ENCODE data around the gene RPS18. TPM values are rescaled to one million over a fixed set of nuclear protein-coding genes. Genes with fewer than 3 reads are reported as not detected.
"Not testable (repeated sequence)": the region's sequence is repeated elsewhere in the genome, so short reads cannot be mapped to it uniquely, and the experiment has no call there.

Gene RPS18
- total and polyA plus RNA-seq, 2 donors (not counting 1 experiment from before 2014, with no cell fraction given): 4,034 to 4,995 TPM

GRCh38 chr6:33254591-33254990 lies 17.3 kb upstream of the RPS18 start:
- no peaks in the 10 kb centered on the region for H3K27me3 ChIP-seq (ENCODE audit: control insufficient read depth, insufficient read depth, low read length)
- H3K4me1 ChIP-seq (ENCODE audit: control insufficient read depth, extremely low read depth, insufficient read depth, low read length): peaks cover 7% of the 10 kb centered on the region
- H3K9ac ChIP-seq (ENCODE audit: insufficient read depth, low read length): no peak overlapping the region
- no peaks in the 10 kb centered on the region for H3K79me2 ChIP-seq (ENCODE audit: control insufficient read depth, insufficient read depth, low read length)
- H3K27ac ChIP-seq (ENCODE audit: insufficient read depth, low read length): no peak overlapping the region
- H3K36me3 ChIP-seq (ENCODE audit: control insufficient read depth, insufficient read depth, low read length): no peaks in the 10 kb centered on the region
- DNase-seq (ENCODE audit: low read depth in 2 of 2): no peak
- H3K4me2 ChIP-seq (ENCODE audit: extremely low read depth, insufficient read depth, low read length): no peak overlapping the region
- H2AFZ ChIP-seq (ENCODE audit: low read length): no peak overlapping the region
- no peaks in the 10 kb centered on the region for H3K9me3 ChIP-seq (ENCODE audit: control insufficient read depth, insufficient read depth, low read depth, low read length)
- no peak for TF ChIP-seq EZH2 (IDR thresholded peaks at IDR 0.05; ENCODE audit: low read length, missing control alignments)
- no peak for TF ChIP-seq CTCF (conservative IDR thresholded peaks at IDR 0.05 in 1 of 2, IDR thresholded peaks at IDR 0.05 in 1 of 2; ENCODE audit: low read depth in 1 of 2, low read length in 2 of 2)
- no peak overlapping the region for H3K4me3 ChIP-seq (replicated peaks in 1 of 4; ENCODE audit: control extremely low read depth in 1 of 4, insufficient read depth in 1 of 4, low read depth in 3 of 4, low read length in 4 of 4)
- H4K20me1 ChIP-seq (ENCODE audit: control insufficient read depth, extremely low read depth, insufficient read depth, low read length): no peaks in the 10 kb centered on the region

- H3K27ac ChIP-seq (ENCODE audit: insufficient read depth, low read length): no peak overlapping the region
- TF ChIP-seq EZH2 (IDR thresholded peaks at IDR 0.05; ENCODE audit: low read length, missing control alignments) (no peak), CTCF (conservative IDR thresholded peaks at IDR 0.05 in 1 of 2, IDR thresholded peaks at IDR 0.05 in 1 of 2; ENCODE audit: low read depth in 1 of 2, low read length in 2 of 2) (no peak)
- H3K36me3 ChIP-seq (ENCODE audit: control insufficient read depth, insufficient read depth, low read length): peaks cover 5% of the 10 kb centered on the region
- H3K79me2 ChIP-seq (ENCODE audit: control insufficient read depth, insufficient read depth, low read length): no peaks in the 10 kb centered on the region
- no peaks in the 10 kb centered on the region for H4K20me1 ChIP-seq (ENCODE audit: control insufficient read depth, extremely low read depth, insufficient read depth, low read length)
- H3K4me3 ChIP-seq (replicated peaks in 1 of 4; ENCODE audit: control extremely low read depth in 1 of 4, insufficient read depth in 1 of 4, low read depth in 3 of 4, low read length in 4 of 4): no peak overlapping the region
- H3K9ac ChIP-seq (ENCODE audit: insufficient read depth, low read length): no peak overlapping the region
- no peaks in the 10 kb centered on the region for H3K9me3 ChIP-seq (ENCODE audit: control insufficient read depth, insufficient read depth, low read depth, low read length)
- H3K4me2 ChIP-seq (ENCODE audit: extremely low read depth, insufficient read depth, low read length): no peak overlapping the region
- no peak overlapping the region for H2AFZ ChIP-seq (ENCODE audit: low read length)
- H3K4me1 ChIP-seq (ENCODE audit: control insufficient read depth, extremely low read depth, insufficient read depth, low read length): no peaks in the 10 kb centered on the region
- no peak for DNase-seq (ENCODE audit: low read depth in 2 of 2)
- no peaks in the 10 kb centered on the region for H3K27me3 ChIP-seq (ENCODE audit: control insufficient read depth, insufficient read depth, low read length)
Observed at GRCh38 chr6:33259032-33259431, 12.8 kb upstream of the RPS18 start.

- not testable (repeated sequence) for H3K27ac ChIP-seq (ENCODE audit: insufficient read depth, low read length); H3K9ac ChIP-seq (ENCODE audit: insufficient read depth, low read length); H3K36me3 ChIP-seq (ENCODE audit: control insufficient read depth, insufficient read depth, low read length); H3K9me3 ChIP-seq (ENCODE audit: control insufficient read depth, insufficient read depth, low read depth, low read length); H2AFZ ChIP-seq (ENCODE audit: low read length); H3K4me2 ChIP-seq (ENCODE audit: extremely low read depth, insufficient read depth, low read length); DNase-seq (ENCODE audit: low read depth in 2 of 2); H3K79me2 ChIP-seq (ENCODE audit: control insufficient read depth, insufficient read depth, low read length); H3K4me1 ChIP-seq (ENCODE audit: control insufficient read depth, extremely low read depth, insufficient read depth, low read length); H4K20me1 ChIP-seq (ENCODE audit: control insufficient read depth, extremely low read depth, insufficient read depth, low read length); H3K4me3 ChIP-seq (replicated peaks in 1 of 4; ENCODE audit: control extremely low read depth in 1 of 4, insufficient read depth in 1 of 4, low read depth in 3 of 4, low read length in 4 of 4); H3K27me3 ChIP-seq (ENCODE audit: control insufficient read depth, insufficient read depth, low read length)
Observed at GRCh38 chr6:33262490-33262889, 9.4 kb upstream of the RPS18 start.

Data from fibroblast of lung (primary cell).